Amniotic epithelial cell (primary cell): Measurements from ENCODE around the gene C2orf92.

Experiments
- DNase-seq: peaks from one replicate; pipeline ENCODE4 v3.0.0-alpha.2; 2010; ENCODE audit warnings: low read depth

Gene C2orf92

DNA sequence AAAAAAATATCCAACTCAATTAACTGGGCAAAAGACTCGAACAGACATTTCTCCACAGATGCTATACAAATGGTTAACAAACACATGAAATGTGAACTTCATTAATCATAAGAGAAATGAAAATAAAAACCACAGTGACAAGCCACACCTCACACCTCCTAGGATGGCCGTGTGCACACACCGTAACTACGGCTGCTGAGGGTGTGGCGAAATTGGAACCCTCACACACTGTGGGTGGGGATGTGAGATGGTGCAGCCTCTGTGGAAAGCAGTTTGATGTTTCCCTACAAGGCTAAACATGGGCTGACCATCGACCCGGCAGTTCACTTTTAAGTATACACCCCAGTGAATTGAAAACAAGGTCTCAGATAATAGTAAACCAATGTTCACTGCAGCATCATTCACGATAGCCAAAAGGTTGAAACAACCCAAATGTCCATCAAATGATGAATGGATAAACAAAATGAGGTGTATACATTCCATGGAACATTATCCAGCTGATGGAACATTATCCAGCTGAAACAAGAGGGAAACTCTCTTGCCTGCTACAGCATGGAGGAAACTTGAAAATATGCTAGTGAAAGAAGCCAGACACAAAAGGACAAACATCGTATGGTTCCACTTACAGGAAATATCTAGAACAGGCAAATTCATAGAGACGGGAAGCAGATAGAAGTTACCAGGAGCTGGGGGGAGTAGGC is 76.1 kb downstream of the C2orf92 start:
- no peak for DNase-seq

GRCh38 chr2:97747285-97747684 is 77.8 kb downstream of the C2orf92 start:
- no peak for DNase-seq

- DNase-seq = peak; percentile 44
These were observed 78.2 kb downstream of the C2orf92 start for GRCh38 chr2:97747716-97748115.

- DNase-seq = no peak
These were observed 80.1 kb downstream of the C2orf92 start for GRCh38 chr2:97749581-97749980.

- DNase-seq = no peak
These were observed 80.5 kb downstream of the C2orf92 start for GRCh38 chr2:97750017-97750416.

- DNase-seq = peak; percentile 20
These were observed 82.2 kb downstream of the C2orf92 start for GRCh38 chr2:97751752-97752151.
